HCT116 (cell line): ENCODE data around the gene NDE1. TPM values are rescaled to one million over a fixed set of nuclear protein-coding genes. Genes with fewer than 3 reads are reported as not detected.

ENCODE experiments used
- ATAC-seq: fragments of 200-7000 bp; cut with Tn5 transposase; 2 replicates; pipeline ENCODE4 v1.9.1; 2020; ENCODE audit warnings: mild to moderate bottlenecking, moderate library complexity
- BruUV-seq: library from RNA; stranded (reverse); fragments of 400-500 nt; replicated peaks from 2 replicates; lab custom pipeline; 2021; lab: Mats Ljungman, UMichigan
- CTCF ChIA-PET: fragments of 300-600 bp; sonication (Branson Sonifier 250); formaldehyde crosslinking; loops from one replicate; lab custom pipeline; 2021; ENCODE audit warnings: antibody characterized with exemption; lab: Charles Lee
- POLR2A ChIA-PET: fragments of 300-600, 350-600 bp; sonication (Branson Sonifier 250); formaldehyde crosslinking; loops from one replicate; lab custom pipeline; 2021; ENCODE audit warnings: antibody characterized with exemption; lab: Charles Lee
- RAD21 ChIA-PET, 2 experiments: fragments of 300-600 bp; sonication (Branson Sonifier 250); formaldehyde crosslinking; loops; one replicate each; lab custom pipeline; 2023; ENCODE audit warnings: low total read pairs in 2 of 2; ENCODE audit not compliant: uncharacterized antibody in 2 of 2, unreplicated experiment in 2 of 2, low non-redundant PET in 1 of 2; lab: Charles Lee
- DNase-seq: peaks from one replicate; pipeline ENCODE4 v3.0.0-alpha.2; 2010; ENCODE audit warnings: low read depth, low spot score
- H2AFZ ChIP-seq: fragments of 200-600 bp; shearing (Covaris generic), sonication (generic); 2 replicates; pipeline ENCODE4 v1.6.1; 2017; ENCODE audit warnings: low read depth, mixed run types, mixed read lengths, antibody characterized with exemption, low read length; ENCODE audit not compliant: poor library complexity, severe bottlenecking
- H3K27ac ChIP-seq: 2 replicates; pipeline ENCODE4 v1.5.1; 2012; ENCODE audit warnings: low read depth, low read length
- H3K27me3 ChIP-seq: fragments of 200-600 bp; sonication (generic); 2 replicates; pipeline ENCODE4 v1.6.1; 2016; ENCODE audit warnings: mixed run types, low read length, mixed read lengths; ENCODE audit not compliant: insufficient read depth
- H3K36me3 ChIP-seq, 2 experiments: fragments of 200-500 bp in 1 of 2; fragments of 200-600 bp in 1 of 2; sonication (Bioruptor generic) in 1 of 2; sonication (generic) in 1 of 2; 2 replicates each; pipeline versions ENCODE4 v1.5.1 to v1.6.1; 2014 to 2016; ENCODE audit warnings: low read length in 2 of 2, inconsistent platforms in 1 of 2, mixed read lengths in 1 of 2, mixed run types in 1 of 2; ENCODE audit not compliant: insufficient read depth in 2 of 2, control insufficient read depth in 1 of 2
- H3K4me1 ChIP-seq, 2 experiments: fragments of 200-600 bp in 1 of 2; sonication (generic) in 1 of 2; 2 replicates each; pipeline versions ENCODE4 v1.5.1 to v1.6.1; 2012 to 2017; ENCODE audit warnings: low read length in 2 of 2, inconsistent platforms in 1 of 2, mild to moderate bottlenecking in 1 of 2, mixed read lengths in 1 of 2, mixed run types in 1 of 2, moderate library complexity in 1 of 2; ENCODE audit not compliant: insufficient read depth in 2 of 2, control insufficient read depth in 1 of 2
- H3K4me2 ChIP-seq: fragments of 200-600 bp; sonication (generic); 2 replicates; pipeline ENCODE4 v1.6.1; 2017; ENCODE audit warnings: mixed run types, low read length, mixed read lengths
- H3K4me3 ChIP-seq, 2 experiments: fragments of 200-600 bp in 1 of 2; sonication (generic) in 1 of 2; replicated peaks in 1 of 2; 2 replicates each; pipeline ENCODE4 v1.5.1; 2011 to 2016; ENCODE audit warnings: low read length in 2 of 2, control low read depth in 1 of 2, low read depth in 1 of 2, mild to moderate bottlenecking in 1 of 2, mixed read lengths in 1 of 2, mixed run types in 1 of 2
- H3K79me2 ChIP-seq: fragments of 200-600 bp; sonication (generic); 2 replicates; pipeline ENCODE4 v1.6.1; 2017; ENCODE audit warnings: mild to moderate bottlenecking, mixed run types, low read length, moderate library complexity, mixed read lengths; ENCODE audit not compliant: insufficient read depth
- H3K9ac ChIP-seq: fragments of 200-600 bp; sonication (generic); 2 replicates; pipeline ENCODE4 v1.6.1; 2016; ENCODE audit warnings: low read length, mixed read lengths
- H3K9me2 ChIP-seq: fragments of 200-600 bp; sonication (generic), shearing (Covaris generic); 2 replicates; pipeline ENCODE4 v1.6.1; 2017; ENCODE audit warnings: mixed run types, mild to moderate bottlenecking, moderate library complexity; ENCODE audit not compliant: insufficient read depth
- H3K9me3 ChIP-seq, 2 experiments: fragments of 200-500 bp in 1 of 2; fragments of 200-600 bp in 1 of 2; sonication (Bioruptor generic) in 1 of 2; sonication (generic) in 1 of 2; 2 replicates each; pipeline ENCODE4 v1.6.1; 2014 to 2017; ENCODE audit warnings: low read length in 2 of 2, mixed read lengths in 2 of 2, inconsistent platforms in 1 of 2, low read depth in 1 of 2, mild to moderate bottlenecking in 1 of 2, mixed run types in 1 of 2, moderate library complexity in 1 of 2; ENCODE audit not compliant: control insufficient read depth in 1 of 2, insufficient read depth in 1 of 2
- H4K20me1 ChIP-seq: fragments of 200-600 bp; sonication (generic), shearing (Covaris generic); 2 replicates; pipeline ENCODE4 v1.6.1; 2017; ENCODE audit warnings: mixed run types, mild to moderate bottlenecking, moderate library complexity; ENCODE audit not compliant: insufficient read depth
- CBX3 ChIP-seq: IDR thresholded peaks from 2 replicates; pipeline ENCODE4 v1.6.1; 2012; ENCODE audit warnings: low read depth
- CEBPB ChIP-seq: IDR thresholded peaks from 2 replicates; pipeline ENCODE4 v1.6.1; 2012; ENCODE audit warnings: low read depth
- EGR1 ChIP-seq: IDR thresholded peaks from 2 replicates; pipeline ENCODE4 v1.6.1; 2012; ENCODE audit warnings: low read depth
- FOSL1 ChIP-seq: IDR thresholded peaks from 2 replicates; pipeline ENCODE4 v1.6.1; 2012; ENCODE audit warnings: low read depth
- POLR2AphosphoS5 ChIP-seq: IDR thresholded peaks from 2 replicates; pipeline ENCODE4 v1.6.1; 2011; ENCODE audit warnings: mild to moderate bottlenecking, low read depth, low read length, moderate library complexity
- RAD21 ChIP-seq: IDR thresholded peaks from 2 replicates; pipeline ENCODE4 v1.6.1; 2012; ENCODE audit warnings: low read depth, mild to moderate bottlenecking
- SP1 ChIP-seq: IDR thresholded peaks from 2 replicates; pipeline ENCODE4 v1.6.1; 2012; ENCODE audit warnings: low read depth
- SRF ChIP-seq: IDR thresholded peaks from 2 replicates; pipeline ENCODE4 v1.6.1; 2012; ENCODE audit warnings: low read depth
- intact Hi-C: fragments of 100-400 bp; cut with micrococcal nuclease; formaldehyde crosslinking; loops from 2 replicates; pipeline ENCODE4 v1.10.0; 2022
- total RNA-seq: library from RNA; stranded (reverse); gene quantifications from one replicate; pipeline ENCODE4 v1.2.1, GENCODE V29; 2021; ENCODE audit not compliant: unreplicated experiment
- TF ChIP-seq, protein P1 (sequence below): IDR thresholded peaks from 2 replicates; pipeline ENCODE4 v1.6.1; 2012
- TF ChIP-seq, protein P2 (sequence below): IDR thresholded peaks from 2 replicates; pipeline ENCODE4 v1.6.1; 2012
- TF ChIP-seq, protein P3 (sequence below): IDR thresholded peaks from 2 replicates; pipeline ENCODE4 v1.6.1; 2012; ENCODE audit warnings: low read depth

NDE1 gene
- total RNA-seq, 1 experiment from 2014 or later: 103 TPM

GRCh38 chr16:15746332-15746731 is 96.3 kb downstream of the NDE1 start:
- POLR2A ChIA-PET: no interaction called here
- no peak overlapping the region for H3K27ac ChIP-seq
- ATAC-seq: no peak

More at GRCh38 chr16:15746332-15746731, 96.3 kb downstream of the NDE1 start:
- BruUV-seq: no TSS peak
- intact Hi-C loops: no loop called here
- ChIA-PET RAD21 (no interaction called here), CTCF (interaction anchor here (1.4 kb wide), 1 partner anchor 19 kb away, joined by 5 read pairs; no protein-coding TSS in a partner anchor)
- H3K4me2 ChIP-seq: no peak overlapping the region
- no peaks in the 10 kb centered on the region for H3K9me2 ChIP-seq
- no peaks in the 10 kb centered on the region for H3K79me2 ChIP-seq
- peaks cover 0 to 6% of the 10 kb centered on the region in 2 experiments; a peak in 3 of 4 replicates for H3K4me1 ChIP-seq
- H3K36me3 ChIP-seq: no peaks in the 10 kb centered on the region
- H4K20me1 ChIP-seq: no peaks in the 10 kb centered on the region
- H3K27me3 ChIP-seq: no peaks in the 10 kb centered on the region
- no peak overlapping the region for H2AFZ ChIP-seq
- H3K9me3 ChIP-seq: no peaks in the 10 kb centered on the region
- DNase-seq: no peak
- no peak overlapping the region for H3K4me3 ChIP-seq
- H3K9ac ChIP-seq: no peak overlapping the region
- TF ChIP-seq, protein P1, sequence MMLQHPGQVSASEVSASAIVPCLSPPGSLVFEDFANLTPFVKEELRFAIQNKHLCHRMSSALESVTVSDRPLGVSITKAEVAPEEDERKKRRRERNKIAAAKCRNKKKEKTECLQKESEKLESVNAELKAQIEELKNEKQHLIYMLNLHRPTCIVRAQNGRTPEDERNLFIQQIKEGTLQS: no peak
- TF ChIP-seq RAD21 (no peak), POLR2AphosphoS5 (no peak), CBX3 (no peak), CEBPB (no peak), FOSL1 (no peak), EGR1 (no peak), SP1 (no peak), SRF (no peak)
- TF ChIP-seq, protein P2, sequence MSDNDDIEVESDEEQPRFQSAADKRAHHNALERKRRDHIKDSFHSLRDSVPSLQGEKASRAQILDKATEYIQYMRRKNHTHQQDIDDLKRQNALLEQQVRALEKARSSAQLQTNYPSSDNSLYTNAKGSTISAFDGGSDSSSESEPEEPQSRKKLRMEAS: no peak
- TF ChIP-seq, protein P3, sequence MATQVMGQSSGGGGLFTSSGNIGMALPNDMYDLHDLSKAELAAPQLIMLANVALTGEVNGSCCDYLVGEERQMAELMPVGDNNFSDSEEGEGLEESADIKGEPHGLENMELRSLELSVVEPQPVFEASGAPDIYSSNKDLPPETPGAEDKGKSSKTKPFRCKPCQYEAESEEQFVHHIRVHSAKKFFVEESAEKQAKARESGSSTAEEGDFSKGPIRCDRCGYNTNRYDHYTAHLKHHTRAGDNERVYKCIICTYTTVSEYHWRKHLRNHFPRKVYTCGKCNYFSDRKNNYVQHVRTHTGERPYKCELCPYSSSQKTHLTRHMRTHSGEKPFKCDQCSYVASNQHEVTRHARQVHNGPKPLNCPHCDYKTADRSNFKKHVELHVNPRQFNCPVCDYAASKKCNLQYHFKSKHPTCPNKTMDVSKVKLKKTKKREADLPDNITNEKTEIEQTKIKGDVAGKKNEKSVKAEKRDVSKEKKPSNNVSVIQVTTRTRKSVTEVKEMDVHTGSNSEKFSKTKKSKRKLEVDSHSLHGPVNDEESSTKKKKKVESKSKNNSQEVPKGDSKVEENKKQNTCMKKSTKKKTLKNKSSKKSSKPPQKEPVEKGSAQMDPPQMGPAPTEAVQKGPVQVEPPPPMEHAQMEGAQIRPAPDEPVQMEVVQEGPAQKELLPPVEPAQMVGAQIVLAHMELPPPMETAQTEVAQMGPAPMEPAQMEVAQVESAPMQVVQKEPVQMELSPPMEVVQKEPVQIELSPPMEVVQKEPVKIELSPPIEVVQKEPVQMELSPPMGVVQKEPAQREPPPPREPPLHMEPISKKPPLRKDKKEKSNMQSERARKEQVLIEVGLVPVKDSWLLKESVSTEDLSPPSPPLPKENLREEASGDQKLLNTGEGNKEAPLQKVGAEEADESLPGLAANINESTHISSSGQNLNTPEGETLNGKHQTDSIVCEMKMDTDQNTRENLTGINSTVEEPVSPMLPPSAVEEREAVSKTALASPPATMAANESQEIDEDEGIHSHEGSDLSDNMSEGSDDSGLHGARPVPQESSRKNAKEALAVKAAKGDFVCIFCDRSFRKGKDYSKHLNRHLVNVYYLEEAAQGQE: no peak
